Loucy (cell line): ENCODE data around the gene NFIX.

Experiments used
- EZH2phosphoT487 ChIP-seq: fragments of 200-600 bp; IDR thresholded peaks from 2 replicates; pipeline ENCODE4 v1.6.1; 2018; ENCODE audit warnings: antibody characterized with exemption, mild to moderate bottlenecking, moderate library complexity, borderline replicate concordance
- TF ChIP-seq, protein P1 (sequence below): fragments of 200-600 bp; sonication (generic); conservative IDR thresholded peaks from 2 replicates; pipeline ENCODE4 v1.5.1; 2014; ENCODE audit warnings: mild to moderate bottlenecking, antibody characterized with exemption, low read length

- TF ChIP-seq, protein P1, sequence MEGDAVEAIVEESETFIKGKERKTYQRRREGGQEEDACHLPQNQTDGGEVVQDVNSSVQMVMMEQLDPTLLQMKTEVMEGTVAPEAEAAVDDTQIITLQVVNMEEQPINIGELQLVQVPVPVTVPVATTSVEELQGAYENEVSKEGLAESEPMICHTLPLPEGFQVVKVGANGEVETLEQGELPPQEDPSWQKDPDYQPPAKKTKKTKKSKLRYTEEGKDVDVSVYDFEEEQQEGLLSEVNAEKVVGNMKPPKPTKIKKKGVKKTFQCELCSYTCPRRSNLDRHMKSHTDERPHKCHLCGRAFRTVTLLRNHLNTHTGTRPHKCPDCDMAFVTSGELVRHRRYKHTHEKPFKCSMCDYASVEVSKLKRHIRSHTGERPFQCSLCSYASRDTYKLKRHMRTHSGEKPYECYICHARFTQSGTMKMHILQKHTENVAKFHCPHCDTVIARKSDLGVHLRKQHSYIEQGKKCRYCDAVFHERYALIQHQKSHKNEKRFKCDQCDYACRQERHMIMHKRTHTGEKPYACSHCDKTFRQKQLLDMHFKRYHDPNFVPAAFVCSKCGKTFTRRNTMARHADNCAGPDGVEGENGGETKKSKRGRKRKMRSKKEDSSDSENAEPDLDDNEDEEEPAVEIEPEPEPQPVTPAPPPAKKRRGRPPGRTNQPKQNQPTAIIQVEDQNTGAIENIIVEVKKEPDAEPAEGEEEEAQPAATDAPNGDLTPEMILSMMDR: no peak
- TF ChIP-seq EZH2phosphoT487: no peak
These were observed 29.5 kb upstream of the NFIX start for GRCh38 chr19:12965812-12966135.
